HG03108 (cell line): ENCODE measurements around the gene GET4.
"Not testable (repeated sequence)": the region's sequence is repeated elsewhere in the genome, so short reads cannot be mapped to it uniquely, and the experiment has no call there.

ENCODE experiments used
- ATAC-seq: cut with Tn5 transposase; IDR thresholded peaks from one replicate; pipeline ENCODE4 v1.9.1; 2021; ENCODE audit warnings: moderate library complexity; ENCODE audit not compliant: unreplicated experiment

The GET4 gene

DNA sequence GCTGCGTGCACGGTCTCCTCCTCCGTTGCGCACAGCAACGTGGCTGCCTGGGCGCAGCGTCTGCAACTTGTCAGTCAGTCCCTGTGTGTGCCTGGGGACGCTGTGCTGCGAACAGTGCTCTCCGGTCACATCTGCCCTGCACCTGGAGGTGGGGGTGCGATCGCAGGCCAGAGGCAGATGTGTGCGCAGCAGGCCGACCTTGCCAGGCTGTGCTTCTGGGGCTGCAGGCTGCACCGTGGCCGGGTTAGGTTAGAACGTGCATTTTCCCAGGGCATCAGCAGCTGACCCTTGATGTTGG lies 8.2 kb upstream of the GET4 start:
- ATAC-seq: no peak

DNA sequence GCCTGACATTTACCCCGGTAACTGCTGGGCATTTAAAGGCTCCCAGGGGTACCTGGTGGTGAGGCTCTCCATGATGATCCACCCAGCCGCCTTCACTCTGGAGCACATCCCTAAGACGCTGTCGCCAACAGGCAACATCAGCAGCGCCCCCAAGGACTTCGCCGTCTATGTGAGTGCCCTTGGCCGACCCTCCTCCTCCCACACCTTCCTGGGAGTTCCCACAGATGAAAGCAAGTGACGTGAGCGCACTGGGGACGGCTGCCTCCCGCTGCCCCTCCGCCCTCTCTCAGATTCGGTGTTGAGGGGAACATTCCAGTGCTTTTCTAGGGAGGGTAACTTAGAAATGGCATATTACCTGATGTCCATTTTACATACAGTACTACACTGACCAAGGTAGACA lies 7.0 kb upstream of the GET4 start:
- no peak for ATAC-seq

DNA sequence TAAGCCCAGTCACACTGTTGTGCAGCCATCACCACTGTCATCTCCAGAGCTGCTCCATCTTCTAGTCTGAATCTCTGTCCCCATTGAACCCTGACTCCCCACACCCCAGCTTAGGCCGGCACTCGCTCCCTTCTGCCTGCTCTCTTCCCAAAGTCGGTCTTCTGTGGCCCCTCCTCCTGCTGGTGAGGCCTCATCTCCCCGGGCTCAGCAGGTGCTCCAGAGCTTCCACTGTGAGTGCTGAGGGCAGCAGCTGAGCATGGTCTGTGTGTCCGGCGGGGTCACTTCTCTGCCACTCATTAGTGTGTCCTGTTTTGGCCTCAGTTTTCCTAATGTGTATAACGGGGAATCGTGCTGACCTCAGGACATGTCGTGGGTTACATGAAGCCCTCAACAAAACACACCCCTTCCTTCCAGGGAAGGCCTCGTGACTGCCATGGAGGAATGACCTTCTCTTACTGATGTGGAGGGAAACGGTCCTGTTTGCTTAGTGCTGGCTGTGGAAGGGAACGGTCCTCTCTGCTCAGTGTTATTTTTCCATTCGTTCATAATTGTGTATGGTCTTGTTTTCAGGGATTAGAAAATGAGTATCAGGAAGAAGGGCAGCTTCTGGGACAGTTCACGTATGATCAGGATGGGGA lies 4.3 kb upstream of the GET4 start:
- no peak for ATAC-seq

DNA sequence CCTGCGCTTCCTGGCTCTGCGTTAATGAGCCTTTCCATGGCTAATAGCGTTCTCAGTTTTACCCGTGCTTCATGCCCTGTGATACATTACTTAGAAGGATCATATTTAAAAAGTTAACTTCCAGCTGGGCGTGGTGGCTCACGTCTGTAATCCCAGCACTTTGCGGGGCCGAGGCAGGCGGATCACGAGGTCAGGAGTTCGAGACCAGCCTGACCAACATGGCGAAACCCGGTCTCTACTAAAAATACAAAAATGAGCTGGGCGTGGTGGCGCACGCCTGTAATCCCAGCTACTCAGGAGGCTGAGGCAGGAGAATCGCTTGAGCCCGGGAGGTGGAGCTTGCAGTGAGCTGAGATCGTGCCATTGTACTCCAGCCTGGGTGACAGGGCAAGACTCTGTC lies 3.7 kb upstream of the GET4 start:
- ATAC-seq: not testable (repeated sequence)

DNA sequence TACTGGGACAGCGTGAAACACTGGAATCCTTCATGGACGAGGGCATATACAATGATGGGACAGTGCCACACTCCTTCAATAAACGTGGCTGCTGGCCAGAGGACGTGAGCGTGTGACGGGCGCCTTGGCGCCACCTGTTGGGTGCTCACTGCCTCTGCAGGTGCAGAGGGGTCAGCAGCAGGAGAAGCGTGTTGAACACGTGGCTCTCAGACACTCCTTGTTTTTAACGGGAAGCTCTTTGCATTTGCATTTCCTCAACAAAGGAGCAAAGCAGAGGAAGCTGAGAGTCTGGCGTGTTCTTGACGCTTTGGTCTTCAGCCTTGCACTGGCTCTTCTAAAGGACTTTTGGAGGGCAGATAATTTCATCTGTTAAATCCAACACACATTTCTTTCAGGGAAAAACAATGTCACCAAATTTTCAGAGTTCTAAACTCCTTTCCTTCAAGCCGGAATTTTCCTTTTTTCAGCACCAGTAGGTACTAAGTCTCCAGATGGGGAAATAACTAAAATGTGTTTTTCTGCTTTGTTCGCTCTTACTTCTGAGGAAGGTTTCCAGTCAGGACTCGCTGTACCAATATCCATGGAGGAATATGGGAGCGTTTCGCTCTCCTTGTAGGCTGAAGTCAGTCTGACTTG lies 2.9 kb upstream of the GET4 start:
- ATAC-seq: no peak

DNA sequence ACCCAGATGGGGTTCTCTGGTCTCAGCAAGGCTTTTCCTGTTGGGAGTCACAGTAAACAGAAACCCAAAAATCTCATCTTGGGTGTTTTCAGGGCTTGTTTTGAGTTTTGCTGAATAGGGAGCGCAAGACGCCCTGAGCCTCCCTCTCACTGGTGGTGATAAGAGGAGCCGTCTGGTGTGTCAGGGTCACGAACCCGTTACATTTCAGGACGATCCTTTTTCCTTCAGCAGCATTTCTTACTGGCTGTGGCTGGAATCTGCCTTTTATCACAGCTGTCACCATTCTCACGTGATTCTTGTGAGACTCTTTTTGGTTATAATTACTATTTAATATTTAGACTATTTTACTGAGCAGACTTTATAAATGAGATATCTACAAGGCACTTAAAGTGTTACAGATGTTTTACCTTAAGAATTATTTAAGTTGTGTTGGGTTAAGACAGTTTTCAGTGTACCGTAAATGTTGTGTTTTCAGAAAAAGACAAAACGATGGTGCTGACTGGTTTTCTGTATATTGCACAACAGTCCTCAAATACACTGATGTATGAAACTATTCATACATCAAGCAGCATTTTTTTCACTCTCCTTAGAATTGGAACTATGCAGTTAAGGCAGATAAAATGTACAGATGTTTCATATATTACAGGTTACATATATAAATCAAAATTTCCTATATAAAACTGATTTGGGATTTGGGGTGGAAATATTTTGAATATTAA lies 2.2 kb upstream of the GET4 start:
- no peak for ATAC-seq

DNA sequence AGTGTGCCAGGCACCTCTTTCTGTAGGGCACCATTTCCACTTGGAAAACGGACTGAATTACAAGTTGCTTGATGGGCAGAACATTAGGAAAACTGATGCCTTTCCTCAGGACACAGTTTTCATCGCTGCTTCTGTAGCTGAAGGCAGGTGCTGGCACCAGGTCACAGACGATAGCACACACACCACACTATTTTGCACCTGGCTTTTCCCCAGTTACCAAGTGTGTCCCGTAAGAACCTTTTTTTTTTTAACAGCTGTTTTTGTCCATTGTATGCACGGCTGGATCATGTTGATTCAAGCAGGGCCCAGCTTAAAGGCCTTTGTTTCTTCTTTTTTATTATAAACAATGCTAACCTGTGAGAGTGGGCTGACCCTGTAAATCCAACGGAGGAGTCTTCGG lies 1.3 kb upstream of the GET4 start:
- no peak for ATAC-seq

DNA sequence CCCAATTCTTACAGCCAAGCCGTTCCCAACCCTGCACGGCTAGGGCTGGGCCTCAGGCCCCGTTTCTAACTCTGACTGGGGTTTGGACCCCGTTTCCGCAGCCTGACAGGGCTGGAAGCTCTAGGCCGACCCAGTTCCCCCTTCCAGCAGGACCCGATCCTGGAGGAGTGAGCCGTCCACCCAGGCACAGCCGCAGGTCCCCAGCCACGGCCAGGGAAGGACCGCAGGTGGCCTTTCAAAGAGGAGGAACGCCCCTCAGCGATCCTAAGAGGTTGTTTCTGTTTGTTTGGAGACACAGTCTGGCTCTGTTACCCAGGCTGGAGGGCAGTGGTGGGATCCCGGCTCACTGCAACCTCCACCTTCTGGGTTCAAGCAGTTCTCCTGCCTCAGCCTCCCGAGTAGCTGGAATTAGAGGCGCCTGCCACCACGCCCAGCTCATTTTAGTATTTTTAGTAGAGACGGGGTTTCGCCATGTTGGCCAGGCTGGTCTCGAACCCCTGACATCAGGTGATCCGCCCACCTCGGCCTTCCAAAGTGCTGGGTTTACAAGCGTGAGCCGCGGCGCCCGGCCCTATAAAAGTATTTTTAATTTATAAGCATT lies 778 bp upstream of the GET4 start:
- ATAC-seq: no peak

DNA sequence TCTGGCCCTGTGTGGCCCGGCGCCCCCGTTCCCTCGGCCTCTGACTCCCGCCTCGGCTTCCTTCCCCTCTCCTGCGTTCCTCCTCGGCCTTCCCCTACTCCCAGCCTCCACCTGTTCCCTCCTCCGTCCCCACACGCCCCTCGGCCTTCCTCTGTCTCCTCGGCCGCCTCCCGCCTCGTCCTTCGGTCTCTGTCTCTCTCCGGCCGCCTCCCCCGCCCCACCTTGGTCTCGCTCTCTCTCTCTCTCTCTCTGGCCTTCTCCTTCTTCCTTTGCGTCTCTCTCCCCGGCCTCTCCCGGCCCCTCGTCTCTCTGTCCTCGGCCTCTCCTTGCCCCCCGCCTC lies 588 bp downstream of the GET4 start:
- ATAC-seq: no peak

DNA sequence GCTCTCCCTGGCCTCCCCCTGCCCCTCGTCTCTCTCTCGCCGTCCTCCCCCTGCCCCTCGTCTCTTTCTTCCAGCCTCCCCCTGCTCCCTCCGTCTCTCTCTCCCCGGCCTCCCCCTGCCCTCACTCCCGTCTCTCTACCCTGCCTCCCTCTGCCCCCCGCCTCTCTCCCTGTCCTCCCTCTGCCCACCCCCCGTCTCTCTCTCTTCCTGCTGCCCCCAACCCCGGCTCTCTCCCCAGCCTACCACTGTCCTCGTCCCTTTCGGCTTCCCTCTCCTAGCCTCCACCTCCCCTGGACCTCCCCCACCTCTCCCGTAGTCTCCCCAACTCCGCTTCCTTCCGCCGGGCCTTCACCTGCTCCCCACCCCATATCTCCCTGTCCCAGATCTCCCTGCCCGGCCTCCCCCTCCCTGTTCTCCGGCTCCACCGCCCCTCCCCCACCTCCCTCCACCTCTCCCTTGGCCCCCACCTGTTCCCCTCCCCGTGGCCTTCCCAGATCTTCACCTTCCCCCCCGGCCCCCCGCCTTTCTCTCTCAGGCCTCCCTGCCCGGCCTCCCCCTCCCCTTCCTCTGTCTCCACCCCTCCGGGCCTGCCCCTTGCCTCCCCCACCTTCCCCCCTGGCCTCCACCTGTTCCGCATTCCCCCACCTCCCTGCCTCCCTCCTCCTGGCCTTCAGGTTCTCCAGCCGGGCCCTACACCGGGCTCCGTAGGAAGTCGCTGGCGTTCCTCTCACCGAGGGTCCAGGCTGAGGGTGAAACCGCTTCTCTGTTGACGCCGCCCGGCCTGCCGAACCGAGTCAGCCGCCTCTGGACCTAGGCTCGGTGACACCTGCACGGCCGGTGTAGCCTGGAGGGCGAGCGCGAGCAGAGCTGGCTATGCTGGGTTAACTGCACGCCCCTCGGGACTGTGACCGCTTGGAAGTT lies 1.2 kb downstream of the GET4 start:
- ATAC-seq: no peak

DNA sequence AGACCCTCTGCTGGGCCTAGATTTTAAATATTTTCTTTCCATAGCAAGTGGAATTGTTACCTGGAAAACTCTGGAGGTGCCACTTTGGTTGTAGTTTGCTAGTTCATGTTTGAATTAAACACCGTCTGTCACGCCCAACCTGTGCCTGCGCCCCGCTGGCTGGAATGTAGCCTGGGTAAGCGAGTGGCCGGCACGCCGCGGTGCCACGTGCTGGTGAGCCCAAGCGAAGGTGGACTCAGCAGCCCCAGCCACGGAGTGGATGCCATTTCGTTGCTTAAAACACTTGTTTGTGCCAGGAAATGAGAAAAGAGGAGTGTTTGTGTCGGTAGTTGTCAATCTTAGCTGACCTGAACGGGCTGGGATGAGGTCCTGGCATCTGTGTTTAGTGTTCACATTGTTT lies 2.7 kb downstream of the GET4 start:
- ATAC-seq: no peak

DNA sequence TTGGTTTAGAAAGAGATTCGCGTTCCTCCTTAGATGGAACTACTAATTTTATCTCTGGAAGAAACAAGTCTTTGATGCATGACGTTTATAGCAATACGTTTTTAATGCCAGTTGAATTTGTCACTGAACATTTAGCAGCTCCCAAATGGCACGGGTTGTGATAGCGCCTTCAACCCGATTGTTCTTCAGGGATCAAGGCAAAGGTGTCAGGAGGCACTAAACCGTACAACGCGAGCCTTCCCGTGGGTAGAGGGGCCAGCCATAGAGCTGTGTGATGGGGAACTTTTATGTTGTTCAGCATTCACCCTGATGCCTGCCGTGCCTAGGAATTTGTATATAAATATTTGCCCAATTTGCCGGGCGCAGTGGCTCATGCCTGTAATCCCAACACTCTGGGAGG lies 3.4 kb downstream of the GET4 start:
- ATAC-seq: no peak

DNA sequence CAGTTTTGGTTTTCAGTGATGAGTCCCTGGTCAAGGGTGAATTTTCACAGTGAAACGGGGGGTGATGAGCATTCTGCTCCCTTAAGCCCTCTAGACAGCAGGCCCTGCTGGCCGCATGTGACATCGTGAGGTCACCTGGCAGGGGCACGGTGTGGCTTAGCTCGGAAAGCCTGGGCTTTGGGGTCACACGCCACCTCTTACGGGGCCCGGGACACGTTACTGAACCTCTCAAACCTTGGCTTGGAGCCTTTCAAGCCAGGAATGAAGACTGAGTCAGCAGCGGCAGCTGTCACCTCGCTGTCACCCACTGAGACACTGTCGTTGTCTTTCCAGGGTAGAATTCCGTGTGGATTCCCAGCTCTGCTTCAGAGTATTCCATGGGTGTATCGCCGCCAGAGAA lies 4.1 kb downstream of the GET4 start:
- ATAC-seq: no peak

DNA sequence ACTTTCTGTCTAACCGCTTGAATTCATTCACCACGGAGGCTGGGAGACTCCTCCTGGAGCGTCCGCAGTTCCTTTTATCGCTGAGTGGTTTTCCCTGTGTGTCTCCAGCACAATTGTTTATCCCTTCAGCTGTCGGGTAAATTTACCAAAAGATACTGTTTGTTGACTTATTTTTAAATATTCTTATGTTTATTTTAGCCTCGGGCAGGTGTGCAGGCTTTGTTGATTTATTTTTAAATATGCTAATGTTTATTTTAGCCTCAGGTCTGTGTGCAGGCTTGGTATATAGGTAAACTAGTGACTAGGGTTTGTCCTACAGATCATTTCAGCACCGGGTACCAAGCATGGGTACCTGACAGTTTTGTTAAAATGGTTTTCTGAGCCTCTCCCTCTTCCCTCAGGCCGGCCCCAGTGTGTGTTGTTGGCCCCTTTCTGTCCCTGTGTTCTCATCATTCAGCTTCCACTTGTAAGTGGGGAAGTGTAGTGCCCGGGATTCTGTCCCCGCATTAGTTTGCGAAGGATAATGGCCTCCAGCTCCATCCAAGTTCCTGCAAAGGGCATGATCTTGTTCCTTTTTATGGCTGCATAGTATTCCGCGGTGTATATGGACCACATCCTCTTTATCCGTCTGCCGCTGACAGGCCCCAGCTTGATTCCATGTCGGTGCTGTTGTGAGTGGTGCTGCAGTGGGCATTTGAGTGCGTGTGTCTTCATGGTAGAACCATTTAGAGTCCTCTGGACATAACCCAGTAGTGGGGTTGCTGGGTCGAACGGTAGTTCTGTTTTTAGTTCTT lies 5.3 kb downstream of the GET4 start:
- ATAC-seq: no peak

DNA sequence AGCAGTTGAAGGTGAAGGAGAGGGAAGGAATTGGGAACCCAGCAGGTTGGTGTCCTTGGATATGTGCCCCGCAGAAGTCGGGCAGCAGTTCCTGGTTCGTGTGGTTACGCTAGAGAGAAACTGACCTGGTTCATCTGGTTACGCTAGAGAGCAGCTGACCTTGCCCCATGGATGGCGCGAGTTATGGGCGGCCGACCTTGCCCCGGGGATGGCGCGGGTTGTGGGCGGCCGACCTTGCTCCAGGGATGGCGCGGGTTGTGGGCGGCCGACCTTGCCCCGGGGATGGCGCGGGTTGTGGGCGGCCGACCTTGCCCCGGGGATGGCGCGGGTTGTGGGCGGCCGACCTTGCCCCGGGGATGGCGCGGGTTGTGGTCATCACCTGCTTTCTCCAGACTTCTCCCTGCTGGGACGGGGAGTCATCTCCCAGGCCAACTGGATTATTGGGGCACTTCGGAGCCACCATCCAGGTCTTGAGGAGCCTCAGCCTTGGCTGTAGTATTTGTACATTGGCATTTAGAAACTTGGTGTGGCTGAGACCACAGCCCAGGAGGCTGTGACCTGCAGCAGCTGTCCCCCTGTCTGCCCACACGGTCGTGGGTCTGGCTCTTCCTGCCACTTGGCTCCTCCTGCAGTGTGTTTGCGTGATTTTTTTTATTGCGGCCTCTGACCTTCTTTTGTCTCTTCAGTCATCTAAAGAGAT lies 6.1 kb downstream of the GET4 start:
- ATAC-seq: no peak

DNA sequence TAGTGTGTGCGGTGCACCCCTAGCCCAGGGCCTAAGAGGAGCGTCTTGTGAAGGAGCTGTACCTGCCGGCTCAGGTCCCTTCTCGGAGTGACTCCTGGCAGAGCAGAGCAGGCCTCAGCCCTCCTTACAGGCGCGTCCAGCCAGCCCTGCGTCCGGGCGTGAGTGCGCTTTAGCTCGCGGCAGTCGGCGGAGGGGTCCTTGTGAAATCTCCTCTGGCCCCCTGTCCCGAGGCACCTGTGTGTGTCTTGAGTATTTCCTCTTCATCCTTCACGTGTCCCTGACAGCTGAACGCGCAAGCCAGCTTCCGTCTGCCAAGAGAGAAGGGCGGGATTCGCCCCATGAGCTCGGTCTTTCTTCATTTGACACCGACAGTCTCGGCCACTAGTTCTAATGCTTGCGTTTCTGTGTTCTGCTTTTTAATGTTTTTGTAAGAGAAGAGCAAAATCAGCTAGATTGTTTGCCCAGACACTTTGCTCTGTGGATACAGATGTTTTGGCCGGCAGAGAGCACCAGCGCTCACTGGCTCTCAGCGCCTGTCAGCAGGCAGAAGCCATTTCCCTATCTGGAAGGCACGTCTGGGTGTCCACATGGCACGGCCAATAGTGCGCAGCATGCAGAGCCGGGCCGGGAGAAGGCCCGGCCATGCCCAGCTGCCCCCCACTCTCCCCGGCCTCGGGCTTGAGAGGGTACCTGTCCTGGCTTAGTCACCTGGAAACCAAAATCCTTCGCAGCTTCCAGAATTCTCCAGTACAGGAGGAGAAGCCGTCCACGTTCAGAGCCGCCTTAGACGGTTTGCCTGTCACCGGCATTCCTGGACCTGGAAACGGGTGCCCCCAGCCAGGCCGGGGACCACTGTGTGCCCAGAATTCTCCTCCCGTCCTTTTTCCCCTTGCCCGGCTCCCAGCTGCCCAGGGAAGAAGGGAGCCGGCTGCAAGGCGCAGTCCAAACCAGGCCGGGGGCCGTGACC lies 7.0 kb downstream of the GET4 start:
- ATAC-seq: no peak

DNA sequence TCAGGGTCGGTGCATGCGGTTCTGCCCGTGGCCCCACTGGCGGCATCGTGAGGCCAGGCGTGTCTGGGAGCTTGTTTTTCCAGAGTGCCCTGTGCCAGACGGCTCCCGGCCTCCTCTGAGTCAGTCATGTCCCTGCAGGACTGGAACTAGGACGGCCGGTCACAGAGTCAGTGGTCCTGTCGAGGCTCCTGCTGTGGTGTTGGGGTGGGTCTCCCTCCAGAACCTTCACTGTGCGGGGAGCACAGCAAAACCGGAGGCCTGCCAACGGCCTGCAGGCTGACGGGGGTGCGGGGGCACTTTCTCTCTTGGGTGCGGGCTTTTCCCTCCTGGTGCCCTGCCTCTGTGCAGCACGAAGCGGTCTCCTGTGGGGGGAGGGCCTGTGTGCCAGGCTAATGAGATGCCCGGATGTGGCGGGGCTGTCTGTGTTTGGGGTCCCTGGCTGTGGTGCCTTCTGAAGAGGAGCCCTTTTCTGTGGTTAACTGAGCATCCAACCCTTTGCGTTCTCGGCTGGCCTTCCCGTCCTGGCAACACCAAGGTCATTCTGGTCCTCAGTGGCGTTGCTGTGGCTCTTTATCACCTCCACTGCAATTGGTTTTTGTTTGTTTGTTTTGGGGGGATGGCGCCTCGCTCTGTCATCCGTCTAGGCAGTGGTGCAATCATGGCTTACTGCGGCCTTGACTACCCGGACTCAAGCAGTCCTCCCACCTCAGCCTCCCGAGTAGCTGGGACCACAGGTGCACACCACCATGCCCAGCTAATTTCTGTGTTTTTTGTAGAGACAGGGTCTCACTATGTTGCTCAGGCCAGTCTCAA lies 8.0 kb downstream of the GET4 start:
- ATAC-seq: no peak
